ENCODE measurements around the gene SLC12A1.

GRCh38 chr15:48177383-48177765, 28.7 kb upstream of the SLC12A1 start:
- no peak for TF ChIP-seq CTCF (IDR thresholded peaks at IDR 0.05)
- no peak for TF ChIP-seq EP300 (IDR thresholded peaks at IDR 0.05)
- no peak for TF ChIP-seq POLR2A (IDR thresholded peaks at IDR 0.05; ENCODE audit: low read depth)
- TF ChIP-seq POLR2AphosphoS5 (IDR thresholded peaks at IDR 0.05) = no peak

Data from esophagus muscularis mucosa (tissue), 4 donors.